SJCRH30 (cell line): ENCODE results near the gene FAM98C. TPM values are rescaled to one million over a fixed set of nuclear protein-coding genes. Genes with fewer than 3 reads are reported as not detected.
"Not testable (repeated sequence)": the region's sequence is repeated elsewhere in the genome, so short reads cannot be mapped to it uniquely, and the experiment has no call there.

Experiments
- DNase-seq, 2 experiments: peaks; one replicate each; pipeline ENCODE4 v3.0.0-alpha.2; 2015 to 2020
- H3K27ac ChIP-seq: fragments of 250-450 bp; sonication (Bioruptor Pico); 2 replicates; pipeline ENCODE4 v1.5.1; 2020; ENCODE audit warnings: mild to moderate bottlenecking, moderate library complexity
- H3K27me3 ChIP-seq: fragments of 250-450 bp; sonication (Bioruptor Pico); 2 replicates; pipeline ENCODE4 v1.5.1; 2020; ENCODE audit warnings: mild to moderate bottlenecking, moderate library complexity
- H3K36me3 ChIP-seq: fragments of 250-450 bp; sonication (Bioruptor Pico); 2 replicates; pipeline ENCODE4 v1.5.1; 2020; ENCODE audit warnings: mild to moderate bottlenecking, moderate library complexity
- H3K4me1 ChIP-seq: fragments of 250-450 bp; sonication (Bioruptor Pico); 2 replicates; pipeline ENCODE4 v1.5.1; 2020; ENCODE audit warnings: mild to moderate bottlenecking, moderate library complexity
- H3K4me3 ChIP-seq: fragments of 250-450 bp; sonication (Bioruptor Pico); 2 replicates; pipeline ENCODE4 v1.5.1; 2020; ENCODE audit warnings: mild to moderate bottlenecking, moderate library complexity
- H3K9me3 ChIP-seq: fragments of 250-450 bp; sonication (Bioruptor Pico); replicated peaks from 2 replicates; pipeline ENCODE4 v1.5.1; 2020; ENCODE audit warnings: mild to moderate bottlenecking, moderate library complexity
- total RNA-seq: library from RNA; depleted of rRNA; stranded (reverse); fragments of >200 nt; shearing (Covaris generic); gene quantifications from 2 replicates; pipeline ENCODE4 v1.2.3, GENCODE V29; 2014; rRNA removed

FAM98C gene
- 2.8 and 4.6 TPM in 2 replicates for total RNA-seq

GRCh38 chr19:38402967-38403674 lies at the start of gene FAM98C:
Gene FAM98C, plus strand, starts transcription at chr19:38403093. Its CDS starts 61 bp downstream, at chr19:38403154.
- no peak within 1 kb of the TSS for H3K27ac ChIP-seq
- no peaks in the 10 kb centered on the region for H3K9me3 ChIP-seq

GRCh38 chr19:38355728-38356725 lies 46.9 kb upstream of the FAM98C start:
- Histone ChIP-seq H3K27ac (no peak overlapping the region), H3K36me3 (no peaks in the 10 kb centered on the region), H3K4me3 (no peak overlapping the region), H3K9me3 (no peaks in the 10 kb centered on the region), H3K4me1 (peaks cover 8% of the 10 kb centered on the region), H3K27me3 (peaks cover 16% of the 10 kb centered on the region)
- DNase-seq: no peak

More at GRCh38 chr19:38402967-38403674, at the start of gene FAM98C:
- DNase-seq: peak; percentile 97 to 98
- Histone ChIP-seq H3K4me3 (peak within 1 kb of the TSS; percentile 63), H3K4me1 (no peaks in the 10 kb centered on the region), H3K36me3 (no peaks in the 10 kb centered on the region), H3K27me3 (no peaks in the 10 kb centered on the region)

GRCh38 chr19:38358071-38358470 lies 44.8 kb upstream of the FAM98C start:
- Histone ChIP-seq H3K36me3 (no peaks in the 10 kb centered on the region), H3K27me3 (peaks cover 16% of the 10 kb centered on the region), H3K9me3 (no peaks in the 10 kb centered on the region), H3K27ac (no peak overlapping the region), H3K4me1 (peaks cover 4% of the 10 kb centered on the region; the same call in 1 of the 2 replicates), H3K4me3 (no peak overlapping the region)
- DNase-seq: no peak

GRCh38 chr19:38359242-38360021 lies 43.5 kb upstream of the FAM98C start:
- Histone ChIP-seq H3K36me3 (no peaks in the 10 kb centered on the region), H3K9me3 (no peaks in the 10 kb centered on the region), H3K27ac (no peak overlapping the region), H3K27me3 (peaks cover 16% of the 10 kb centered on the region), H3K4me1 (peaks cover 3% of the 10 kb centered on the region; the same call in 1 of the 2 replicates), H3K4me3 (no peak overlapping the region)
- DNase-seq: no peak

GRCh38 chr19:38360351-38360750 lies 42.5 kb upstream of the FAM98C start:
- H3K36me3 ChIP-seq: no peaks in the 10 kb centered on the region
- no peak for DNase-seq
- H3K27ac ChIP-seq: no peak overlapping the region
- H3K4me3 ChIP-seq: no peak overlapping the region
- H3K4me1 ChIP-seq: peaks cover 3% of the 10 kb centered on the region; the same call in 1 of the 2 replicates
- H3K27me3 ChIP-seq: peaks cover 16% of the 10 kb centered on the region
- no peaks in the 10 kb centered on the region for H3K9me3 ChIP-seq

- peaks cover 3% of the 10 kb centered on the region; the same call in 1 of the 2 replicates for H3K4me1 ChIP-seq
- DNase-seq: no peak
- no peak overlapping the region for H3K27ac ChIP-seq
- no peak overlapping the region; the same call in 1 of the 2 replicates for H3K4me3 ChIP-seq
- H3K9me3 ChIP-seq: no peaks in the 10 kb centered on the region
- H3K36me3 ChIP-seq: no peaks in the 10 kb centered on the region
- peaks cover 14% of the 10 kb centered on the region for H3K27me3 ChIP-seq
Measured at GRCh38 chr19:38360839-38361631, 41.9 kb upstream of the FAM98C start.

- Histone ChIP-seq H3K4me1 (peaks cover 3% of the 10 kb centered on the region; the same call in 1 of the 2 replicates), H3K27me3 (peaks cover 8% of the 10 kb centered on the region; the same call in 1 of the 2 replicates), H3K9me3 (no peaks in the 10 kb centered on the region), H3K27ac (no peak overlapping the region), H3K36me3 (no peaks in the 10 kb centered on the region), H3K4me3 (peak overlapping the region; percentile 58)
- DNase-seq: peak; percentile 86 to 88
Measured at GRCh38 chr19:38361633-38362075, 41.2 kb upstream of the FAM98C start.

- Histone ChIP-seq H3K27me3 (peaks cover 8% of the 10 kb centered on the region; the same call in 1 of the 2 replicates), H3K27ac (no peak overlapping the region), H3K4me1 (peaks cover 3% of the 10 kb centered on the region; the same call in 1 of the 2 replicates), H3K4me3 (peak overlapping the region; percentile 58), H3K9me3 (no peaks in the 10 kb centered on the region), H3K36me3 (no peaks in the 10 kb centered on the region)
- peak; percentile 87 to 90 for DNase-seq
Measured at GRCh38 chr19:38362076-38362945, 40.6 kb upstream of the FAM98C start.

- H3K4me3 ChIP-seq: peak overlapping the region; percentile 58
- H3K27me3 ChIP-seq, H3K9me3 ChIP-seq, H3K36me3 ChIP-seq, H3K4me1 ChIP-seq, H3K27ac ChIP-seq, DNase-seq: not testable (repeated sequence)
Measured at GRCh38 chr19:38362946-38363688, 39.8 kb upstream of the FAM98C start.

GRCh38 chr19:38367041-38367440 lies 35.9 kb upstream of the FAM98C start:
- no peak overlapping the region for H3K4me3 ChIP-seq
- H3K27me3 ChIP-seq: no peaks in the 10 kb centered on the region
- no peaks in the 10 kb centered on the region for H3K36me3 ChIP-seq
- no peak for DNase-seq
- H3K9me3 ChIP-seq: no peaks in the 10 kb centered on the region
- H3K27ac ChIP-seq: no peak overlapping the region
- H3K4me1 ChIP-seq: peaks cover 3% of the 10 kb centered on the region; the same call in 1 of the 2 replicates

- DNase-seq: no peak
- Histone ChIP-seq H3K9me3 (no peaks in the 10 kb centered on the region), H3K4me3 (no peak overlapping the region), H3K27ac (no peak overlapping the region), H3K27me3 (no peaks in the 10 kb centered on the region), H3K4me1 (no peaks in the 10 kb centered on the region), H3K36me3 (no peaks in the 10 kb centered on the region)
Measured at GRCh38 chr19:38369584-38369983, 33.3 kb upstream of the FAM98C start.

GRCh38 chr19:38370299-38370698 lies 32.6 kb upstream of the FAM98C start:
- DNase-seq: no peak
- no peaks in the 10 kb centered on the region for H3K9me3 ChIP-seq
- H3K4me3 ChIP-seq: no peak overlapping the region
- H3K27ac ChIP-seq: no peak overlapping the region
- no peaks in the 10 kb centered on the region for H3K4me1 ChIP-seq
- no peaks in the 10 kb centered on the region for H3K36me3 ChIP-seq
- no peaks in the 10 kb centered on the region for H3K27me3 ChIP-seq
